ENCODE measurements around the gene HSF2. TPM values are rescaled to one million over a fixed set of nuclear protein-coding genes. Genes with fewer than 3 reads are reported as not detected.

The HSF2 gene
- 27.5 TPM for total RNA-seq

- peak within 1 kb of the TSS; percentile 75 to 96 for H3K4me3 ChIP-seq
- H3K36me3 ChIP-seq = no peaks in the 10 kb centered on the region
- no peaks in the 10 kb centered on the region for H3K27me3 ChIP-seq
- intact Hi-C loops (cut with DNase I) = no loop called here
- TF ChIP-seq POLR2A (IDR thresholded peaks at IDR 0.05) (peak in 1 of 2 donors; percentile 34), POLR2AphosphoS5 (IDR thresholded peaks at IDR 0.05; ENCODE audit: insufficient read depth in 1 of 2, low read depth in 1 of 2) (peak; percentile 45 to 88), CTCF (IDR thresholded peaks at IDR 0.05) (peak in 1 of 3 experiments; percentile 25)
- H3K9me3 ChIP-seq = no peaks in the 10 kb centered on the region
- peak; percentile 98 to 99 for DNase-seq (ENCODE audit: extremely low spot score in 2 of 2)
- H3K27ac ChIP-seq = peak within 1 kb of the TSS; percentile 80
- H3K4me1 ChIP-seq = peaks cover 31% of the 10 kb centered on the region
These were observed at the start of gene HSF2 for GRCh38 chr6:122399348-122400120. Gene HSF2 (plus strand): TSS chr6:122399652. CDS start chr6:122399738, 86 bp downstream.

- DNase-seq (ENCODE audit: extremely low spot score in 2 of 2) = no peak
These were observed 46.3 kb upstream of the HSF2 start for GRCh38 chr6:122352981-122353664.

GRCh38 chr6:122360809-122361208 is 38.6 kb upstream of the HSF2 start:
- no peak for TF ChIP-seq CTCF (IDR thresholded peaks at IDR 0.05)
- TF ChIP-seq POLR2A (IDR thresholded peaks at IDR 0.05) = no peak
- TF ChIP-seq POLR2AphosphoS5 (IDR thresholded peaks at IDR 0.05; ENCODE audit: insufficient read depth in 1 of 2, low read depth in 1 of 2) = no peak
- H3K4me3 ChIP-seq = no peak overlapping the region
- H3K27me3 ChIP-seq = no peaks in the 10 kb centered on the region
- no peak for DNase-seq (ENCODE audit: extremely low spot score in 2 of 2)
- no peaks in the 10 kb centered on the region for H3K36me3 ChIP-seq
- H3K9me3 ChIP-seq = no peaks in the 10 kb centered on the region
- H3K27ac ChIP-seq = no peak overlapping the region
- H3K4me1 ChIP-seq = no peaks in the 10 kb centered on the region
- intact Hi-C loops (cut with DNase I) = no loop called here

More at GRCh38 chr6:122352981-122353664, 46.3 kb upstream of the HSF2 start:
- no peaks in the 10 kb centered on the region for H3K4me1 ChIP-seq
- H3K4me3 ChIP-seq = no peak overlapping the region
- H3K27me3 ChIP-seq = no peaks in the 10 kb centered on the region
- H3K9me3 ChIP-seq = no peaks in the 10 kb centered on the region
- TF ChIP-seq CTCF (IDR thresholded peaks at IDR 0.05) (no peak), POLR2AphosphoS5 (IDR thresholded peaks at IDR 0.05; ENCODE audit: insufficient read depth in 1 of 2, low read depth in 1 of 2) (no peak), POLR2A (IDR thresholded peaks at IDR 0.05) (no peak)
- intact Hi-C loops (cut with DNase I) = no loop called here
- H3K36me3 ChIP-seq = no peaks in the 10 kb centered on the region
- no peak overlapping the region for H3K27ac ChIP-seq

GRCh38 chr6:122361314-122361979 is 38.0 kb upstream of the HSF2 start:
- Histone ChIP-seq H3K4me1 (no peaks in the 10 kb centered on the region), H3K9me3 (no peaks in the 10 kb centered on the region), H3K27ac (no peak overlapping the region), H3K27me3 (no peaks in the 10 kb centered on the region), H3K36me3 (no peaks in the 10 kb centered on the region), H3K4me3 (no peak overlapping the region)
- intact Hi-C loops (cut with DNase I) = no loop called here
- DNase-seq (ENCODE audit: extremely low spot score in 2 of 2) = no peak
- TF ChIP-seq CTCF (IDR thresholded peaks at IDR 0.05) = no peak
- no peak for TF ChIP-seq POLR2A (IDR thresholded peaks at IDR 0.05)
- no peak for TF ChIP-seq POLR2AphosphoS5 (IDR thresholded peaks at IDR 0.05; ENCODE audit: insufficient read depth in 1 of 2, low read depth in 1 of 2)

Measured in vagina (tissue), 2 donors.